Upper lobe of left lung (tissue), 6 donors: ENCODE measurements around the gene MYOG. TPM values are rescaled to one million over a fixed set of nuclear protein-coding genes. Genes with fewer than 3 reads are reported as not detected.

Experiments used
- ATAC-seq, 2 donors: fragments of 200-7000 bp; cut with Tn5 transposase; one replicate each; pipeline ENCODE4 v1.9.1; 2022; ENCODE audit warnings: mild to moderate bottlenecking in 2 of 2, moderate library complexity in 2 of 2; ENCODE audit not compliant: low FRiP score in 2 of 2
- DNase-seq, 2 donors: peaks; one replicate each; pipeline ENCODE4 v3.0.0-alpha.2; 2019 to 2020
- H3K27ac ChIP-seq, 4 donors: fragments of 200-600 bp; sonication (generic); one replicate each; pipeline ENCODE4 v1.5.1; 2016 to 2019
- H3K27me3 ChIP-seq, 4 donors: fragments of 200-600 bp; sonication (generic); one replicate each; pipeline ENCODE4 v1.5.1; 2017 to 2019
- H3K36me3 ChIP-seq, 4 donors: fragments of 200-600 bp; sonication (generic); one replicate each; pipeline ENCODE4 v1.5.1; 2016 to 2019
- H3K4me1 ChIP-seq, 4 donors: fragments of 200-600 bp; sonication (generic); one replicate each; pipeline ENCODE4 v1.5.1; 2018 to 2019
- H3K4me3 ChIP-seq, 4 donors: fragments of 200-600 bp; sonication (generic); one replicate each; pipeline ENCODE4 v1.5.1; 2017 to 2019; ENCODE audit warnings: mild to moderate bottlenecking in 2 of 4, moderate library complexity in 1 of 4
- H3K9me3 ChIP-seq, 4 donors: fragments of 200-600 bp; sonication (generic); one replicate each; pipeline ENCODE4 v1.5.1; 2018 to 2019
- EP300 ChIP-seq, 4 donors: sonication (generic); formaldehyde crosslinking; IDR thresholded peaks; one replicate each; pipeline ENCODE4 v1.5.1; 2017; ENCODE audit warnings: antibody characterized with exemption in 4 of 4, control low read depth in 2 of 4
- POLR2A ChIP-seq, 4 donors: fragments of 450-650 bp; IDR thresholded peaks; one replicate each; pipeline ENCODE4 v1.5.1; 2016 to 2017; ENCODE audit warnings: antibody characterized with exemption in 4 of 4, mild to moderate bottlenecking in 2 of 4
- POLR2AphosphoS5 ChIP-seq, 2 donors: sonication (generic); formaldehyde crosslinking; IDR thresholded peaks; one replicate each; pipeline ENCODE4 v1.5.1; 2017; ENCODE audit warnings: antibody characterized with exemption in 2 of 2
- WGBS, 2 donors: methylation state at CpG; one replicate each; pipeline ENCODE4 v1.1.5; 2017 to 2018; 5-methylcytosine and 5-hydroxymethylcytosine counted together
- total RNA-seq, 6 donors: library from RNA; depleted of rRNA in 4 of 6; stranded (reverse); fragments of >200 nt in 4 of 6; gene quantifications; one replicate each; pipeline versions ENCODE4 v1.1.0 to v1.2.1, GENCODE V29; 2016 to 2021
- TF ChIP-seq, protein P1 (sequence below), 6 experiments: fragments of 450-650 bp in 4 of 6; fragments of 200-600 bp in 2 of 6; sonication (generic) in 2 of 6; IDR thresholded peaks; one replicate each; pipeline ENCODE4 v1.5.1; 2016 to 2019; ENCODE audit warnings: antibody characterized with exemption in 6 of 6
- donor health status: DM: no; HTN: no; CAD: no; lungs with moderate emphysema.
- donor health status: DM: no; HTN: yes; CAD: no; lungs with severe emphysema.

MYOG gene
- total RNA-seq, 6 donors from 2014 or later, result not detected

DNA sequence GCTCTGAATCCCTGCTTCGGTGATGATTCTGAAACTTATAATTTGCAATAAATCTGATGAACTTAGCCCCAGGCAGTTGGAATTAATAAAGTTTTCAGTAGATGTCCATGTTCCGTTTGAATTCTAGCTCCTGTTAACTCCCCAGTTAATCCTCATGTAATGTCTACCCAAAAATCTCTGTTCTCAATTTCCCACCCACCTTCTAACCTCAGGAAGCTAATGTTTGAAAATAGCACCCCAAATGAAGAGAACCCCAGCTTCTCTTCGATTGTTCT, 3.6 kb downstream of the MYOG start:
- Histone ChIP-seq H3K4me1 (peaks cover 0 to 7% (median 0%) of the 10 kb centered on the region in 4 donors), H3K9me3 (no peaks in the 10 kb centered on the region), H3K4me3 (no peak overlapping the region), H3K27me3 (no peaks in the 10 kb centered on the region), H3K36me3 (no peaks in the 10 kb centered on the region), H3K27ac (no peak overlapping the region)
- DNase-seq (no peak), ATAC-seq (no peak)
- TF ChIP-seq EP300 (IDR thresholded peaks at IDR 0.05) (no peak), POLR2A (IDR thresholded peaks at IDR 0.05) (no peak), POLR2AphosphoS5 (IDR thresholded peaks at IDR 0.05) (no peak)
- TF ChIP-seq, protein P1, sequence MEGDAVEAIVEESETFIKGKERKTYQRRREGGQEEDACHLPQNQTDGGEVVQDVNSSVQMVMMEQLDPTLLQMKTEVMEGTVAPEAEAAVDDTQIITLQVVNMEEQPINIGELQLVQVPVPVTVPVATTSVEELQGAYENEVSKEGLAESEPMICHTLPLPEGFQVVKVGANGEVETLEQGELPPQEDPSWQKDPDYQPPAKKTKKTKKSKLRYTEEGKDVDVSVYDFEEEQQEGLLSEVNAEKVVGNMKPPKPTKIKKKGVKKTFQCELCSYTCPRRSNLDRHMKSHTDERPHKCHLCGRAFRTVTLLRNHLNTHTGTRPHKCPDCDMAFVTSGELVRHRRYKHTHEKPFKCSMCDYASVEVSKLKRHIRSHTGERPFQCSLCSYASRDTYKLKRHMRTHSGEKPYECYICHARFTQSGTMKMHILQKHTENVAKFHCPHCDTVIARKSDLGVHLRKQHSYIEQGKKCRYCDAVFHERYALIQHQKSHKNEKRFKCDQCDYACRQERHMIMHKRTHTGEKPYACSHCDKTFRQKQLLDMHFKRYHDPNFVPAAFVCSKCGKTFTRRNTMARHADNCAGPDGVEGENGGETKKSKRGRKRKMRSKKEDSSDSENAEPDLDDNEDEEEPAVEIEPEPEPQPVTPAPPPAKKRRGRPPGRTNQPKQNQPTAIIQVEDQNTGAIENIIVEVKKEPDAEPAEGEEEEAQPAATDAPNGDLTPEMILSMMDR (IDR thresholded peaks at IDR 0.05), result no peak
- 78 to 80% methylated on average over 3 of the region's 3 CpGs for WGBS, 2 donors

DNA sequence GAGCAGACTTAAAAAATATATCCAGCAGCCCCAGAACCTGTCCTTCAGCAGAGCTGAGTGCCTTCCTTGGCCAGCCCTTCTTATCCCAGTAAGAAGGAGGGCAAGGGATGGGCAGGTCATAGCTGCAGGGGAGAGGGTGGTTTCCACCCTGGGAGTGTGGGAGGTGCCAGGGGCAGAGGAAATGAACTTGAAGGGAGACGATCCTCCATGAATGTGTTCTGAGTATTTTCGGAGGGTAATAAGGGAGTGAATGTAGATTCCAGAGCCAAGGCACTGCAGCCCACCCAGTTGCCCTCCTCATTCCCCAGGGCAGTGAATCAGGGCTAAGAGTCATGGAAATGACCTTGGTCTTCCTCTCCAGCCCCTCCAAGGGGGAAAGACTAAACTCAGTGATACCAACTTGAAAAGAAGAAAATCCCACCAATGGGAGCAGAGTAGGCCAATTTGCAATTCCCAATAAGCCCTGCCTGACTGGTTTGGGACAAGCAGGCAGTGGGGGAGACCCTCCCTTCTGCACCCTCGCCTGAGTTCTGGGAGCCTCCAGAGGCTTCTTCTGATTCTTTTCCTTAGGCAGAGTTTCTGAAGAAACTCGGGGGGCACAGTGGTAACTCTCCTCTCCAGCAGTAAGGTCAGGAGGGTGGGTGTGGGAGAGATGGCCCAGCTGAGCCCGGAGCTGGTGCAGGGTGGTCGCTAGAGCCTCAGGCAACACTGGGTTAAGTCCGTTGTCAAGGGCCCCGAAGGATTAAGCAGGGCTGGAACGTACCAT, 4.2 kb downstream of the MYOG start:
- no peaks in the 10 kb centered on the region for H3K9me3 ChIP-seq
- 71 to 78% methylated on average over 9 of the region's 9 CpGs for WGBS, 2 donors
- H3K27me3 ChIP-seq, result no peaks in the 10 kb centered on the region
- no peak for DNase-seq
- ATAC-seq, result no peak
- H3K4me3 ChIP-seq, result no peak overlapping the region
- TF ChIP-seq POLR2AphosphoS5 (IDR thresholded peaks at IDR 0.05), result no peak
- no peak for TF ChIP-seq EP300 (IDR thresholded peaks at IDR 0.05)
- TF ChIP-seq, protein P1 (IDR thresholded peaks at IDR 0.05), result no peak
- no peak for TF ChIP-seq POLR2A (IDR thresholded peaks at IDR 0.05)
- H3K36me3 ChIP-seq, result no peaks in the 10 kb centered on the region
- H3K4me1 ChIP-seq, result peaks cover 0 to 7% (median 0%) of the 10 kb centered on the region in 4 donors
- no peak overlapping the region for H3K27ac ChIP-seq

DNA sequence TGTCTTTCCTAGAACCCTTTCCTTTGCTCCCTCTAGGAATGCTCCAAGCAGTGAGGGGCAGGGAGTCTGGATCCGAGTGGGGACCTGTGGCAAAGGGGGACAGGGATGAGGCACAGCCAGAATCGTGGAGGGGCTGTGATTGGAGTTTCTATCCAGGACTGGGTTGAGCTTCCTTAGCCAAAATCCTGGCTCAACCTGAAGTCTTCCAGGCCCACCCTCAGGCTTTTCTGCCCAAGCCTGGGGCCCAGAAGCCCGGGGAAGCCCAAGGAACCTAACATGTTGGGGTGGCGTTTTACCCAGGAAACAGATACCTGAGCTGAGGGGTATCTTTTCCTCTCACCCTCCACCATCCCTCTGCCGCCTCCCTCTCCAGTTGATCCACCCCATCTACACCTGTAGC, 5.4 kb downstream of the MYOG start:
- H3K27me3 ChIP-seq, result peaks cover 0 to 7% (median 2%) of the 10 kb centered on the region in 4 donors
- H3K4me3 ChIP-seq, result no peak overlapping the region
- ATAC-seq (no peak), DNase-seq (no peak)
- H3K27ac ChIP-seq, result no peak overlapping the region
- H3K9me3 ChIP-seq, result no peaks in the 10 kb centered on the region
- 91 to 93% methylated on average over 5 of the region's 5 CpGs for WGBS, 2 donors
- no peak for TF ChIP-seq POLR2A (IDR thresholded peaks at IDR 0.05)
- no peaks in the 10 kb centered on the region for H3K36me3 ChIP-seq
- H3K4me1 ChIP-seq, result peaks cover 7 to 16% (median 9%) of the 10 kb centered on the region in 4 donors

DNA sequence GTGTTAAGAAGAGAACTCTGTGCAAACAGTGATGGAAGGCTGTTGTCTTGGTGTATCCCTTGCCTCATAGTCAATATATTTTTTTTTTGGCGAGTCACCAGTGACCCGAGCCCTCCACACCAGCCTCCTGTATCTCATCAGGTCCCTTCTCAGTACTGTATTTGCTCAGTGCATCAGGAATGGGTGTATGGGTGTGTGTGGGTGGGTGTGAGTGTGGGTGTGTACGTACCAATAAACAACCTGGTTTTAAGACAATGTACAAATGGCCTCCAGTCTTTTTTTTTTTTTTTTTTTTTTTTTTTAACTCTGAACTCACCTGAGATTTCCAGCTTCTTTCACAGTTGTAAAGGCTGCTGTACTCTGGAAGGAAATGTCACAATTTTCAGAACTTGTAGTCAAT, 7.3 kb downstream of the MYOG start:
- 79 to 84% methylated on average over 3 of the region's 3 CpGs for WGBS, 2 donors
- Histone ChIP-seq H3K4me3 (no peak overlapping the region), H3K27me3 (peaks cover 0 to 11% (median 4%) of the 10 kb centered on the region in 4 donors), H3K36me3 (no peaks in the 10 kb centered on the region), H3K9me3 (no peaks in the 10 kb centered on the region), H3K27ac (no peak overlapping the region), H3K4me1 (peaks cover 8 to 20% (median 14%) of the 10 kb centered on the region in 4 donors)
- ATAC-seq, result no peak
- TF ChIP-seq POLR2AphosphoS5 (IDR thresholded peaks at IDR 0.05) (no peak), EP300 (IDR thresholded peaks at IDR 0.05) (no peak), POLR2A (IDR thresholded peaks at IDR 0.05) (no peak)
- TF ChIP-seq, protein P1 (IDR thresholded peaks at IDR 0.05), result no peak
- no peak for DNase-seq

DNA sequence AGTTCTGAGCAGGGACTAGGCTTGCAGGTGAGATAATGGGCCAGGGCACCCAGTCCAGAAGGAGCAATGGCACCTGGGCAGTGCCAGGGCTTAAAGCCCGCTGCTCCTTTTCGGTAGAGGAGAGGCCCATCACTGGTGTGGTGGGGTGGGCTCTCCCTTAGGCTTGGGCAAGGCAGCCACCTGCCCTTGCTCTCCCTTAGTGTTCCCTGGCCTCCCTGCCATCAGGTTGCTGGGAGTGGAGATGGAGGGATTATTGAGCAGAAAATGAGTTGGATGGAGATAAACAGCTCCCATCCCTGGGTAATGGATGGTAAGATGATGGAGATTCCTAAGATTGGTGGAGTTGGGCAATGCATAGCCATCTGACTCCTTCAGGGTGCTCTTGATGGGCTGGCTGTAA, 7.9 kb downstream of the MYOG start:
- peaks cover 0 to 11% (median 4%) of the 10 kb centered on the region in 4 donors for H3K27me3 ChIP-seq
- H3K4me1 ChIP-seq, result peaks cover 8 to 20% (median 14%) of the 10 kb centered on the region in 4 donors
- H3K4me3 ChIP-seq, result no peak overlapping the region
- TF ChIP-seq, protein P1 (IDR thresholded peaks at IDR 0.05), result no peak
- TF ChIP-seq POLR2A (IDR thresholded peaks at IDR 0.05), result no peak
- no peak for TF ChIP-seq EP300 (IDR thresholded peaks at IDR 0.05)
- no peak for TF ChIP-seq POLR2AphosphoS5 (IDR thresholded peaks at IDR 0.05)
- H3K9me3 ChIP-seq, result no peaks in the 10 kb centered on the region
- ATAC-seq, result no peak
- H3K27ac ChIP-seq, result no peak overlapping the region
- 90 to 100% methylated on average over 2 of the region's 2 CpGs for WGBS, 2 donors
- no peaks in the 10 kb centered on the region for H3K36me3 ChIP-seq
- DNase-seq, result no peak
